ENCODE data around the gene GIPR.
"Not testable (repeated sequence)": the region's sequence is repeated elsewhere in the genome, so short reads cannot be mapped to it uniquely, and the experiment has no call there.

GIPR gene

GRCh38 chr19:45667620-45668341, at the start of gene GIPR:
Gene GIPR, plus strand, starts transcription at chr19:45668221. Its CDS starts 1,300 bp downstream, at chr19:45669521.
- DNase-seq: peak in 19 of 51 donors; percentile 3 to 62 (median 18)

- DNase-seq: no peak
Measured at GRCh38 chr19:45621389-45621788, 46.6 kb upstream of the GIPR start.

GRCh38 chr19:45621976-45622503, 46.0 kb upstream of the GIPR start:
- DNase-seq: no peak

- no peak for DNase-seq
Measured at GRCh38 chr19:45623984-45624383, 44.0 kb upstream of the GIPR start.

GRCh38 chr19:45628219-45628618, 39.8 kb upstream of the GIPR start:
- not testable (repeated sequence) for DNase-seq

GRCh38 chr19:45629704-45630103, 38.3 kb upstream of the GIPR start:
- DNase-seq: no peak

- no peak for DNase-seq
Measured at GRCh38 chr19:45630463-45630862, 37.6 kb upstream of the GIPR start.

GRCh38 chr19:45632468-45633196, 35.4 kb upstream of the GIPR start:
- DNase-seq: peak in 26 of 51 donors; percentile 0 to 67 (median 24)

- no peak for DNase-seq
Measured at GRCh38 chr19:45636275-45636674, 31.7 kb upstream of the GIPR start.

- DNase-seq: no peak
Measured at GRCh38 chr19:45636902-45637301, 31.1 kb upstream of the GIPR start.

GRCh38 chr19:45637890-45638667, 29.9 kb upstream of the GIPR start:
- DNase-seq: no peak

GRCh38 chr19:45638930-45639729, 28.9 kb upstream of the GIPR start, which contains the start of gene EML2:
Gene EML2, minus strand, starts transcription at chr19:45639397. Its CDS starts 21 bp downstream, at chr19:45639376.
- DNase-seq: peak in 3 of 51 donors; percentile 3 to 20 (median 10)

GRCh38 chr19:45640849-45641273, 27.2 kb upstream of the GIPR start:
- no peak for DNase-seq

- DNase-seq: peak in 8 of 51 donors; percentile 4 to 21 (median 8)
Measured at GRCh38 chr19:45641274-45642105, 26.5 kb upstream of the GIPR start.

- DNase-seq: peak; percentile 32 to 94 (median 79)
Measured at GRCh38 chr19:45643024-45643926, 24.7 kb upstream of the GIPR start.

- peak in 22 of 51 donors; percentile 4 to 63 (median 20) for DNase-seq
Measured at GRCh38 chr19:45643927-45644771, 23.9 kb upstream of the GIPR start.

- DNase-seq: peak in 43 of 51 donors; percentile 72 to 98 (median 93)
Measured at GRCh38 chr19:45645068-45645630, 22.9 kb upstream of the GIPR start.

Data from hypothalamus (tissue), 51 donors.